ENCODE results near the gene TNFRSF8.
A peak's percentile ranks its signal among the peaks of the same experiment; 100 is the strongest.
"Not testable (repeated sequence)": the region's sequence is repeated elsewhere in the genome, so short reads cannot be mapped to it uniquely, and the experiment has no call there.

TNFRSF8 gene

DNA sequence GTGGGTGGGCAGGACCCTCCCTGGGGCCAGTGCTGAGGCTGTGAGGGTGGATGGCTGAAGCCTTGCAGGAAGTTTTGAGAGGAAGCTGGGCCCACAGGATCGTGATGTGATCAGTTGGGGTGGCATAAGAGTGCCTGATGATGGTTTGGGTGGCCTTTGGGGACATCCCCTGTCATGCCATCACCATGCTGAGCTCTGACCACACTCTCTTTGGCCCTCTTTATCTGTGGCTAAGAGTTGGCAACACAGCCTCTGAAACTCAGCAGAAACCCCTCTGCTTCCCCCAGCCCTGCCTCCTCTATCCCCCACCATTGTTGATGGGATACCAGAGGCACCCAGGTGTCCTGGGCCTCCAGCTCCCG, 24.0 kb upstream of the TNFRSF8 start:
- DNase-seq: no peak

- DNase-seq: not testable (repeated sequence)
Measured at GRCh38 chr1:12039824-12040456, 23.2 kb upstream of the TNFRSF8 start.

GRCh38 chr1:12040457-12041051, 22.5 kb upstream of the TNFRSF8 start:
- DNase-seq: no peak

DNA sequence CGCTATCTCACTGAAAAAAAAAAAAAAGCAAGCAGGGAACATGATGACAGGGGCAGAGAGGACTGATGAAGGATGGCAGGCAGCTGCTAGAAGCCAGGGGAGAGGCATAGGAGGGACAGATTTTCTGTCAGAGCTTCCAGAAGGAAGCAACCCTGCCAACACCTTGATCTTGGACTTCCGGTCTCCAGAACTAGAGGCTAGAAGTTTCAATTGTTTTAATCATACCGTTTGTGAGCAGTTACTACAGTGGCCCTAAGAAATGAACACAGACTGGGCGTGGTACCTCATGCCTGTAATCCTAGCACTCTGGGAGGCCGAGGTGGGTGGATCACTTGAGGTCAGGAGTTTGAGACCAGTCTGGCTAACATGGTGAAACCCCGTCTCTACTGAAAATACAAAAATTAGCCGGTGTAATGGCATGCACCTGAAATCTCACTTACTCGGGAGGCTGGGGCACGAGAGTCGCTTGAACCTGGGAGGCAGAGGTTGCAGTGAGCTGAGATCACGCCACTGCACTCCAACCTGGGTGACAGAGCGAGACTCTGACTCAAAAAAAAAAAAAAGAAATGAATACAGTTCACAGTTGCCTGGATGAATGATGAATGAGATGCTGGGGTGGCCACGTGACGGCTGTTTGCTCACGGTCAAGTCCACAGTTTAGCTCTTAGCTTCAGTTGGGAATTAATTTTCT, 18.8 kb upstream of the TNFRSF8 start:
- not testable (repeated sequence) for DNase-seq

- DNase-seq: no peak
Measured at GRCh38 chr1:12046749-12047119, 16.4 kb upstream of the TNFRSF8 start.

GRCh38 chr1:12047120-12047876, 15.8 kb upstream of the TNFRSF8 start:
- DNase-seq: no peak

DNA sequence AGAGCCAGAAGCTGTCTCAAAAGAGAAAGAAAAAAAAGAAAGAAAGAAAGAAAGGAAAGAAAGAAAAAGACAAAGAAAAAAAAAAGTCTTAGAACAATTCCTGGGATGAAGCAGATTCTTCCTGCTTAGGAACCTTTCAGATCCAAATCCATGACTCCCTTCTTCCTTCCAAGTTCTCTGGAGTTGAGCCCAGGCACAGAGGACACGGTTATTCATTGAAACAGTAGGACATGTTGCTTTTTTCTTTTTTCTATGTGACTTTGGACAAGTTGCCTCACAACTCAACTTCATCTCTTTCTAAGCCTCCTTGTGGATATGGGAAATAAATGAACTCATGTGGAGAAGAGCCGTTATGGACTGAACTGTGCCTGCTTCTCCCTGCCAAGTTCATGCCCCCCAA, 14.7 kb upstream of the TNFRSF8 start:
- DNase-seq: no peak

DNA sequence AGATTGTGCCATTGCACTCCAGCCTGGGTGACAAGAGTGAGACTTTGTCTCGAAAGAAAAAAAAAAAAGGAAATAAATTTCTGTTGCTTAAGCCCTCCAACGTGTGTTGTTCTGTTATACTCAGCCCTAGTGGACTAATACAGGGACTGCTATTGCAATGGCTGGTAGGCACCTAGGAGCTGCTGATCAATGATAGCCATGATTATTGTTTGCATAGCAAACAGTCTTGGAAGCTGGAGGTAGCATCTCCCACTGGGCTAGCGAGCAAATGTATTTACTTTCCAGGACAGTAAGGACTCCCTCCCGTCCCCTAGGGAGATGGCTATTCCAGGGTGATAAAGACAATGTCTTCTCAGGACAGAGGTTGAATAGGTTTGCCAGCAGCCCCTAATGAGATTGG, 13.5 kb upstream of the TNFRSF8 start:
- peak; percentile 53 for DNase-seq

DNA sequence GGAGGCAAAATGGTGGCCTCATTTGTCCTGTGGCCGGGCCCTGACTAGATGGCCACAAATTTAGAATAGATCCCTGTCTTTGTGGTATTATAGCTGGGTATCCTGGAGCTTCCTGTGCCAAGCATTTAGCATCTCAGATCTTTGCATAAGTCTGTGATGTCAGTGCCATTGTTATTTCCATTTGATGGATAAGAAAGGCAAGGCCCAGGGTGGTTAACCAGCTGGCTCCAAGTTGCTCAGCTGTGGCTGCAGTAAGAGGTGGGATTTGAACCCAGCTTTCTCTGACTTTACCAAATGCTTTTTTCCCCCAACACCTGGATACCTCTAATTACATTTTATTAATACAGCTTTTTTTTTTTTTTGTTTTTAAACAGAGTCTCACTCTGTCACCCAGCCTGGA, 11.7 kb upstream of the TNFRSF8 start:
- no peak for DNase-seq

GRCh38 chr1:12052008-12052573, 11.0 kb upstream of the TNFRSF8 start:
- DNase-seq: no peak

DNA sequence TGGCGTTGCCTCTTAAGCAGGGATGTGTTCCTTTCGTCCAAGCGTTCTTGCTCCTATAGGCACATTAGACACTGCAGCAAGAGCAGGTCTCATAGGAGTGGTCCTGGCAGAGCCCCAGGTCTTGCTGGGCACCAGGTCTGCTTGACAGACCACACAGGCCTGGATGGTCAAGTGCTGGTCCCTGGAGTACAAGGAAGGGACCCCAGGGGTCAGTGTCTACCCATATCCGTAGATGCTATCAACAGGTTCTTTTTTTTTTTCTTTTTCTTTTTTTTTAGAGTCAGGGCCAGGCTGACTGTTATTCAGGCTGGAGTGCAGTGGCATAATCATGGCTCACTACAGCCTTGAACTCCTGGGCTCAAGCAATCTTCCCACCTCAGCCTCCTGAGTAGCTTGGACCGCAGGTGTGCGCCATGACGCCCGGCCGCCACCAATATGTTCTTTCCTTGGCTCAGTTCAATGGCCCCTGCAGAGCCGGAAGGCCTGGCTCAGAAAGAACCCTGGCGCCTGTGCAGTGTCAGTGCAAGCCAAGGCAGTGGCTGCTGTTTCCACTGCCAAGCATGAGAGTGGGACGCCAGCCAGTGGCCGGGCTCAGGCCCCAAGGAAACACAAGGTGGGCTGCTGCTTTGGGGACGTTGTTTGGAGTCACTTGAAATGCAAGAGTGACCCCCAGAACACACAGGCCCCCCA, 10.0 kb upstream of the TNFRSF8 start:
- DNase-seq: peak; percentile 53

DNA sequence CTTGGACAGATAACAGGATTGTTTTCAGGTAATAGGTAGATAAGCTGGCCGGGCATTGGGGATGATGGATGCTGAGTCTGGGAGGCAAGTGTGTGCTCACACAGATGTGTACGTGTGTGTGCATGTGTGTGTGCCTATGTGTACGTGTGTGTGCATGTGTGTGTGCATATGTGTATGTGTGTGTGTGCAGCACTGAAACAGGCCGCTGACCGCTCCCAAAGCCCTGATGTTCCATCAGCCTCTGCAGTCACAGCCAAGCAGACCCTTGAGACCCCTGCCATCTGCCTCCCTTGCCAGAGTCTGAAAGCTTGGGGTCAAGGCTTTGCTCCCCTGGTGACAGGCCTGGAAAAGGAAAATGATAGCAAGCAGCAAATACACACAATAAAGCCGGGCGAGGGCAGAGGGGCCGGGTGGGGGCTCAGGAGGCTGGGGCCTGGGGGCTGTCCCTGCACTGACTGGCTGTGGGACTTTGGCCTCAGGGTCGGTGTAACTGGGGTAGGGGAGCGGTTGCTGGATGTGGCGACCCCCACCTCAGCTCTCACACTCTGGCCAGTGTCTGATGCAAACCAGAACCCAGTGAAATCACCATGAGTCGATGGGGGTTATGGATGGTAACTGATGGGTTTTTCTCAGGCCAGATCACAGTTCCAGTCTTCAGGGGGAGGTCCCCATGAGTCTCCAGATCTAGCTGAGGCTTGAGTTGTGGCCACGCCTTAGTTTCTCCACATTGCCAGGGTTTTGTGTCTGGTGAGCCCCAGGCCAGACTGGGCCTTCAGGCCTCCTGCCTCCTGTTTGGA, 9.2 kb upstream of the TNFRSF8 start:
- DNase-seq: no peak

DNA sequence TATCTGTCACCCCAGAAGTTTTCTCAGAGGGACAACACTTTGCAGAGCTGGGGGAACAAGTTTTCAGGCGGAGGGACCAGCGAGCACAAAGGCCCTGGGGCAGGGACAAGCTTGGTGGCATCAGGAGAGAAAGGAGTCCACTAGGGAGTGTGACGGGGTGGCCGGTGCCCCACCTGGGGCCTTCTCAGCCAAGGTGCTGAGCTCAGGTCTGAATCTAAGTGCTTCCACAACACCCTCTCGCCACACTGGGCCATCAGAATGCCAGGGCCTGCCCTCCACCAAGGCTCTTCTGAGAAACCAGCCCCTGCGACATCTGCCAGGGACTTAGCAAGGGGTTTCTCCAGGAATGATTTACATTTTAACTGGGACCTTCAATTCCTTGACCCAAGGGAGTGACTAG, 7.8 kb upstream of the TNFRSF8 start:
- no peak for DNase-seq

- no peak for DNase-seq
Measured at GRCh38 chr1:12056331-12056841, 6.7 kb upstream of the TNFRSF8 start.

GRCh38 chr1:12057382-12057781, 5.7 kb upstream of the TNFRSF8 start:
- no peak for DNase-seq

- no peak for DNase-seq
Measured at GRCh38 chr1:12057940-12058687, 5.0 kb upstream of the TNFRSF8 start.

GRCh38 chr1:12059226-12059625, 3.9 kb upstream of the TNFRSF8 start:
- DNase-seq: no peak

DNA sequence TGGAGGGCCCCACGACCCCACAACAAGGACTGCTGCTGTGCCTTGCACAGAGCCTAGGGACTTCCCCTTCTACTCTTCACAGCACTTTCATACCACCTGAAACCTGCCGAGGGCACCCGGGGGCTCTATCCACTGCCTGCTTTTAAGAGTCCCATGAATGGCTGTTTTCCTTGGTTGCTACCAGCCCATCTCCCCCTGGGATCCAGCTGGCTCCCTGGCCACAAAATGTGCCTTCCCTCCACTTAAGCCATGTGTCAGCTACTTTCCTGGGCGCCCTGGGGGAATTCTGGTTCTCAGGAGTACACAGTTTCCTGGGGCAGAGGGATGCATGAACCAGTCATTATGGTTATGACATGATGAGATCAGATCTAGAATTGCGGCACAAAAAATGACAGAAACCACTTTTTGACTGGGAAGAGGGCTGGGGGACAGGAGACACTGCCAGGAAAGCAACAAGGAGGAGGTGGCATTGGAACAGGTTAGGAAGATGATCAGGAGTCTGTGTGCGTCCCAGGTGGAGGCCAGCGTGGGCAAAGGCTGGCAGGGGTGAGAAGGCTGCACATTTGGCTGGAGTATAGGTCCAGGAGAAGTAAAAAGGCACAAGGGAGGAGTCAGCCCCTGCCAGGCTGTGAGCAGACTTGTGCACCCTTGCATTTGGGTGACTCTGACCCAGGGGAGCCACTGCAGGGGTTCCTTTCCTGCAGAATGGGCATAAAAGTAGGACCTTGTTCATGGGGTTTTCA, 3.2 kb upstream of the TNFRSF8 start:
- no peak for DNase-seq

GRCh38 chr1:12060500-12060899, 2.6 kb upstream of the TNFRSF8 start:
- DNase-seq: no peak
